Adipose tissue (tissue), 3 donors: ENCODE data around the gene CHTF8. TPM values are rescaled to one million over a fixed set of nuclear protein-coding genes. Genes with fewer than 3 reads are reported as not detected.
A peak's percentile ranks its signal among the peaks of the same experiment; 100 is the strongest.
"Not testable (repeated sequence)": the region's sequence is repeated elsewhere in the genome, so short reads cannot be mapped to it uniquely, and the experiment has no call there.

Experiments
- H3K27ac ChIP-seq: one replicate; pipeline ENCODE4 v1.5.1; 2013; ENCODE audit warnings: low read depth, low read length
- WGBS, 3 donors: extraction: QIAGEN DNeasy Blood & Tissue Kit; methylation state at CpG; one replicate each; pipeline ENCODE4 v1.1.7; 2013; 5-methylcytosine and 5-hydroxymethylcytosine counted together
- polyA plus RNA-seq, 3 donors: library from polyadenylated mRNA; stranded (reverse); fragments of 200-250 nt; gene quantifications; one replicate each; pipeline ENCODE4 v1.2.3, GENCODE V29; 2013
- donor health status: healthy with polysubstance abuse.
- donor health status: Bipolar disorder and iron deficiency.
- donor health status: healthy.

The CHTF8 gene
- polyA plus RNA-seq, 3 donors: 39.2 to 50.9 (median 42.2) TPM

- 90 to 94% (median 92%) methylated on average over 11 of the region's 11 CpGs for WGBS, 3 donors
- no peak overlapping the region for H3K27ac ChIP-seq
Observed at GRCh38 chr16:69143116-69143515, 10.7 kb upstream of the CHTF8 start.

GRCh38 chr16:69141936-69142335 lies 9.5 kb upstream of the CHTF8 start:
- WGBS, 3 donors: 94 to 98% (median 94%) methylated on average over 4 of the region's 4 CpGs

GRCh38 chr16:69141014-69141413 lies 8.6 kb upstream of the CHTF8 start:
- 75 to 90% (median 83%) methylated on average over 5 of the region's 5 CpGs for WGBS, 3 donors
- H3K27ac ChIP-seq: no peak overlapping the region

More at GRCh38 chr16:69141936-69142335, 9.5 kb upstream of the CHTF8 start:
- no peak overlapping the region for H3K27ac ChIP-seq

GRCh38 chr16:69139464-69139863 lies 7.1 kb upstream of the CHTF8 start:
- H3K27ac ChIP-seq: not testable (repeated sequence)
- 95 to 98% (median 97%) methylated on average over 7 of the region's 7 CpGs for WGBS, 3 donors

GRCh38 chr16:69138608-69139007 lies 6.2 kb upstream of the CHTF8 start:
- H3K27ac ChIP-seq: no peak overlapping the region
- 78 to 92% (median 89%) methylated on average over 2 of the region's 2 CpGs for WGBS, 3 donors

- no peak overlapping the region for H3K27ac ChIP-seq
- 19 to 47% (median 35%) methylated on average over 5 of the region's 5 CpGs for WGBS, 3 donors
Observed at GRCh38 chr16:69133373-69133954, 1.1 kb upstream of the CHTF8 start.

- H3K27ac ChIP-seq: peak overlapping the region; percentile 87
- 0 to 2% (median 1%) methylated on average over 27 to 52 of the region's 53 CpGs for WGBS, 3 donors
Observed at GRCh38 chr16:69131839-69132423, 457 bp downstream of the CHTF8 start.

- H3K27ac ChIP-seq: no peak overlapping the region
- WGBS, 3 donors: 1 to 4% (median 1%) methylated on average over 15 of the region's 15 CpGs
Observed at GRCh38 chr16:69131167-69131838, 1.1 kb downstream of the CHTF8 start.

GRCh38 chr16:69130461-69130860 lies 1.9 kb downstream of the CHTF8 start:
- H3K27ac ChIP-seq: no peak overlapping the region
- WGBS, 3 donors: 31 to 72% (median 66%) methylated on average over 6 of the region's 6 CpGs

- WGBS, 3 donors: 88 to 94% (median 93%) methylated on average over 12 of the region's 12 CpGs
- H3K27ac ChIP-seq: no peak overlapping the region
Observed at GRCh38 chr16:69127966-69128510, 4.3 kb downstream of the CHTF8 start.

GRCh38 chr16:69126801-69127200 lies 5.6 kb downstream of the CHTF8 start:
- 93 to 97% (median 96%) methylated on average over 10 of the region's 10 CpGs for WGBS, 3 donors
- not testable (repeated sequence) for H3K27ac ChIP-seq

- WGBS, 3 donors: 70 to 74% (median 74%) methylated on average over 3 of the region's 3 CpGs
- no peak overlapping the region for H3K27ac ChIP-seq
Observed at GRCh38 chr16:69126221-69126620, 6.2 kb downstream of the CHTF8 start.

- 93 to 96% (median 94%) methylated on average over 14 of the region's 14 CpGs for WGBS, 3 donors
Observed at GRCh38 chr16:69124961-69125360, 7.4 kb downstream of the CHTF8 start.

GRCh38 chr16:69124406-69124805 lies 8.0 kb downstream of the CHTF8 start:
- not testable (repeated sequence) for H3K27ac ChIP-seq
- WGBS, 3 donors: 85 to 92% (median 87%) methylated on average over 8 of the region's 8 CpGs

More at GRCh38 chr16:69124961-69125360, 7.4 kb downstream of the CHTF8 start:
- H3K27ac ChIP-seq: not testable (repeated sequence)

- WGBS, 3 donors: 75 to 84% (median 83%) methylated on average over 3 of the region's 3 CpGs
- H3K27ac ChIP-seq: no peak overlapping the region
Observed at GRCh38 chr16:69123910-69124309, 8.5 kb downstream of the CHTF8 start.

GRCh38 chr16:69120096-69120664 lies 12.2 kb downstream of the CHTF8 start:
- H3K27ac ChIP-seq: no peak overlapping the region
- 95 to 97% (median 97%) methylated on average over 19 of the region's 19 CpGs for WGBS, 3 donors

- WGBS, 3 donors: 60 to 100% (median 100%) methylated on average over 2 of the region's 2 CpGs
- no peak overlapping the region for H3K27ac ChIP-seq
Observed at GRCh38 chr16:69119536-69119935, 12.9 kb downstream of the CHTF8 start.

GRCh38 chr16:69118994-69119393 lies 13.4 kb downstream of the CHTF8 start:
- no peak overlapping the region for H3K27ac ChIP-seq

GRCh38 chr16:69118468-69118867 lies 13.9 kb downstream of the CHTF8 start:
- 54 to 96% (median 95%) methylated on average over 2 of the region's 2 CpGs for WGBS, 3 donors
- no peak overlapping the region for H3K27ac ChIP-seq

More at GRCh38 chr16:69118994-69119393, 13.4 kb downstream of the CHTF8 start:
- WGBS, 3 donors: 40 to 77% (median 76%) methylated on average over 2 of the region's 2 CpGs
